GM06990 (cell line): ENCODE results near the gene TMEM179.
"Not testable (repeated sequence)": the region's sequence is repeated elsewhere in the genome, so short reads cannot be mapped to it uniquely, and the experiment has no call there.

Experiments
- DNase-seq: peaks from one replicate; pipeline ENCODE4 v3.0.0-alpha.2; 2011; ENCODE audit not compliant: insufficient read length; ENCODE audit errors: extremely low read depth
- H3K27me3 ChIP-seq: replicated peaks from 2 replicates; pipeline ENCODE4 v1.6.0; 2011; ENCODE audit warnings: low read length; ENCODE audit not compliant: control insufficient read depth, insufficient read depth
- H3K36me3 ChIP-seq: 2 replicates; pipeline ENCODE4 v1.5.1; 2011; ENCODE audit warnings: low read length; ENCODE audit not compliant: control insufficient read depth, insufficient read depth
- H3K4me3 ChIP-seq: replicated peaks from 2 replicates; pipeline ENCODE4 v1.5.1; 2011; ENCODE audit warnings: low read depth, mild to moderate bottlenecking, control low read depth, low read length
- TF ChIP-seq, protein P1 (sequence below): IDR thresholded peaks from 2 replicates; pipeline ENCODE4 v1.5.1; 2011; ENCODE audit warnings: low read length, control low read depth, mild to moderate bottlenecking, inconsistent platforms; ENCODE audit not compliant: insufficient read depth, poor library complexity, severe bottlenecking

Gene TMEM179

DNA sequence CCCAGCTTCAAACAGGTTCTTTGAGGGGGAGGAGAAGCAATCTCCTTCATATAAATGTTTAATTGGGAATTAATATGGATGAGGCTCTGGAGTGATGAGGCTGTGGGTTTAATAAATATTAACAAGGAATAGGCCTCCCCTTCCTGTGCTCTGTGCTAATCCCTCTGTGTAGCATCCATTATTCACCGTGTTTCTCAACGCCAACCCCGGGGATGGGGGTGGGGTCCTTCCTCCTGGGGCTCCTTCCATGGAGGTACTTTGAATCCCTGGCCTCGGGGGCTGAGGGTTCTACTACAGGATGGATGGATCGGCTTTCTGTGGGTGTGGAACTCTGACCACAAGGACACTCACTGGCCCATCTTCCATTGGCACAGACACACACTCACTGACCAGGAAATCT is 34.9 kb upstream of the TMEM179 start:
- DNase-seq: no peak
- Histone ChIP-seq H3K4me3 (no peak overlapping the region), H3K27me3 (no peaks in the 10 kb centered on the region), H3K36me3 (no peaks in the 10 kb centered on the region)
- TF ChIP-seq, protein P1, sequence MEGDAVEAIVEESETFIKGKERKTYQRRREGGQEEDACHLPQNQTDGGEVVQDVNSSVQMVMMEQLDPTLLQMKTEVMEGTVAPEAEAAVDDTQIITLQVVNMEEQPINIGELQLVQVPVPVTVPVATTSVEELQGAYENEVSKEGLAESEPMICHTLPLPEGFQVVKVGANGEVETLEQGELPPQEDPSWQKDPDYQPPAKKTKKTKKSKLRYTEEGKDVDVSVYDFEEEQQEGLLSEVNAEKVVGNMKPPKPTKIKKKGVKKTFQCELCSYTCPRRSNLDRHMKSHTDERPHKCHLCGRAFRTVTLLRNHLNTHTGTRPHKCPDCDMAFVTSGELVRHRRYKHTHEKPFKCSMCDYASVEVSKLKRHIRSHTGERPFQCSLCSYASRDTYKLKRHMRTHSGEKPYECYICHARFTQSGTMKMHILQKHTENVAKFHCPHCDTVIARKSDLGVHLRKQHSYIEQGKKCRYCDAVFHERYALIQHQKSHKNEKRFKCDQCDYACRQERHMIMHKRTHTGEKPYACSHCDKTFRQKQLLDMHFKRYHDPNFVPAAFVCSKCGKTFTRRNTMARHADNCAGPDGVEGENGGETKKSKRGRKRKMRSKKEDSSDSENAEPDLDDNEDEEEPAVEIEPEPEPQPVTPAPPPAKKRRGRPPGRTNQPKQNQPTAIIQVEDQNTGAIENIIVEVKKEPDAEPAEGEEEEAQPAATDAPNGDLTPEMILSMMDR: no peak

DNA sequence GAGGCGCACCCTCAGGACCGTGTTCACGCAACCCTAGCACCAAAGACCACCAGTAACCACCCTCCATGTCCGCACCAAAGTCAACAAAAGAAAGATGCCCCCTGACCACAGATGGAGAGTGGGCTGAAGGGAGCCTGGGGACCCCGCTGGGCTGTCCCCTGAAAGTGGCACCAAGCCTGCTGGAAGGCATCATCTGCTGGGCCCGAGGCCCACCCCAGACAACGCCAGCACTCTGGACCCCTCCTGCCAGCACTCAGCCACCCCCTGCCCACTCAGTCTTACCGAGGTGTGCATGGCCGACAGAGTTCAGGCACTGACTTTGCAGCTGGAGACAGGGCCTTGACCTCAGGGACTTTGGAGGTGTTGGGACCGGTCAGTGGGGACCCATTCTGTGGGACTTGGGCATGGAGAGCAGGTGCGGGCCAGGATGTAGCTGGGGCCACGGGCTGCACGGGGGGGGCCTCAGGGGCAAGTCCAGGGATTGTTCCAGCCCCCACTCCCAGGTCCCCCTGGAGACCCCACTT is 34.4 kb upstream of the TMEM179 start:
- no peaks in the 10 kb centered on the region for H3K27me3 ChIP-seq
- DNase-seq: no peak
- TF ChIP-seq, protein P1: no peak

DNA sequence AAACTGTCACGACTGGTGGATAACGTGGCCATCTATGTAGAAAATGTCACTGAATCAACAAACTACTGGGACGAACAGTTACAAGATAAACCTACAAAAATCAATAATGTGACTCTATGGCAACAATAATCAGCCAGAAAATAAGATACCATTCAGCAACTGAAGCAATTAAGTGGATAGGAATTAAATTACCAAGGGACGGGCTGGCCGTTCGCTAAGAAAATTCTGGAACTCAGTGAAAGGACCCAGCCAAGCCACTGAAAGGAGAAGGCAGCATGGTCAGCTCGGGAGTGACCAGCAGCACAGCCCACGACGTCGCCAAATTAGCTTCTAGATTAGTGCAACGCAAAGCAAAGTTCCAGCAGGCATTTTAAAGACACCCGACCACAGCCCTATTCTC is 33.6 kb upstream of the TMEM179 start:
- no peak for DNase-seq
- no peaks in the 10 kb centered on the region for H3K36me3 ChIP-seq
- H3K27me3 ChIP-seq: no peaks in the 10 kb centered on the region
- H3K4me3 ChIP-seq: no peak overlapping the region
- TF ChIP-seq, protein P1: no peak

More for the DNA sequence above, 34.4 kb upstream of the TMEM179 start:
- Histone ChIP-seq H3K4me3 (no peak overlapping the region), H3K36me3 (no peaks in the 10 kb centered on the region)

DNA sequence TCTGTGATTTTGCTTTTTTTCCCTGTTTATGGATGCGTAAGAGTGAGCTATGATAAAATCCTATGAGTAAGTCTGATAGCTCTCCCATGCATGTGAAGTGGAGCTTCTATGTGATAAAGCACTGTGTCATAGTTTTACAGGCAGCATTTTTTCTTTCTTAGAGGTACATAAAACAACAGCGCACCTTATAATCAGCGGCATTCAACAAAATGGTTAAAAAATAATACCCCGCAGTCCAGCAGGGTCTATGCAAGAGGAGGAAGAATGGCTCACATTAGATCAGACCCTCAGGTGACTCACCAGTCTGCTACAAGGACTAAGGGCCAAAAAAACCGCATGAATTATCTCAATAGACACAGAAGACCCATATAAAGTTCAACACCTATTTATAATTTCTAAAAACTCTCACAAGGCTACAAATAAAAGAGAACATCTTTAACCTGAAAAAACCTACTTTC is 33.0 kb upstream of the TMEM179 start:
- Histone ChIP-seq H3K4me3 (no peak overlapping the region), H3K36me3 (no peaks in the 10 kb centered on the region), H3K27me3 (no peaks in the 10 kb centered on the region)
- TF ChIP-seq, protein P1: no peak
- no peak for DNase-seq

DNA sequence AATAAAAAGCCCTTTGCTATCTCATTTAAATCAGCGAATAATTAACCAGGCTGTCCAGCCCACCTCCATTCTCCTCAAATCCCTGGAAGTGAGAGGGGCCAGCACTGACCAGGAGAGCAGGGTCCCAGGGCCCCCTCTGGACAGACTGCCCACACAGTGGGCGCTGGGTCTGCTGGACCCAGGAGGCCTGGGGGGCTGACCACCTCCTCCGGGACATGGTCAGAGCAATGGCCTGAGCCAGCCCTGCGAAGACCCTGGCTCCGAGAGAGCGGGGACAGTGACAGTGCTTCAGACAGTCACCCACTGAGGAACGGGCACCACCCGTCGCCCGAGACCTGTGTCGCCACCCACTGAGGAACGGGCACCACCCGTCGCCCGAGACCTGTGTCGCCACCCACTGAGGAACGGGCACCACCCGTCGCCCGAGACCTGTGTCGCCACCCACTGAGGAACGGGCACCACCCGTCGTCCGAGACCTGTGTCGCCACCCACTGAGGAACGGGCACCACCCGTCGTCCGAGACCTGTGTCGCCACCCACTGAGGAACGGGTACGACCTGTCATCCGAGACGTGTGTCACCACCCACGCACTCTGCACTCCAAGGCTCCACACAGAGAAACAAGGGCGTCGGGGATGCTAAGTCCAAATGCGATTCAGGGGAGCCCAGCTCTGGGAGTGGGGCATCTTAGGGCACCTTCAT is 32.4 kb upstream of the TMEM179 start:
- DNase-seq, H3K27me3 ChIP-seq, H3K4me3 ChIP-seq, H3K36me3 ChIP-seq: not testable (repeated sequence)

DNA sequence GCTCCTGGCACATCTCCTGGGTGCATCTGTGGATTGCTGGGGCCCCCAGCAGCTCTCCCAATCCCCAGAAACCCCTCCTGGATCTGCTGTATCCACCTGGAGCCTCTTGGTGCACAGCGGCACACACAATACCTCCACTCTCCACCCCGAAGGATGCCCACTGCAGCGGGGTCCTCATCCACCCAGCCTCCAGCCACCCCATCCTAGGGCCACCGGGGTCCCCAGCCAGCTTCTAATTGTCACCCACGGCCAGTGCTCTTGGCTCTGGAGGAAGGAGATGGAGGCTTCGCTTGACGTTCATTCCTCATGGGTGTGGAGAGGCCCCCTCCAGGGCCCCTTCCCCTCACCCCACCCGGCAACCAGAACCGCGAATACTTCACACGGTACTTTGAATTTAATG is 31.6 kb upstream of the TMEM179 start:
- Histone ChIP-seq H3K27me3 (no peaks in the 10 kb centered on the region), H3K36me3 (no peaks in the 10 kb centered on the region), H3K4me3 (no peak overlapping the region)
- DNase-seq: no peak
- TF ChIP-seq, protein P1: no peak
